BE2C (cell line): ENCODE measurements around the gene WBP1L.

Experiments
- DNase-seq: peaks from one replicate; pipeline ENCODE4 v3.0.0-alpha.2; 2020
- H3K27me3 ChIP-seq: fragments of 250-450 bp; sonication (Bioruptor Pico); 2 replicates; pipeline ENCODE4 v1.5.1; 2020; ENCODE audit warnings: mild to moderate bottlenecking
- H3K36me3 ChIP-seq: fragments of 250-450 bp; sonication (Bioruptor Pico); 2 replicates; pipeline ENCODE4 v1.5.1; 2020; ENCODE audit warnings: mild to moderate bottlenecking
- H3K4me1 ChIP-seq: fragments of 250-450 bp; sonication (Bioruptor Pico); 2 replicates; pipeline ENCODE4 v1.5.1; 2020
- H3K4me3 ChIP-seq: 2 replicates; pipeline ENCODE4 v1.5.1; 2011; ENCODE audit warnings: low read depth, low read length
- H3K9me3 ChIP-seq: fragments of 250-450 bp; sonication (Bioruptor Pico); 2 replicates; pipeline ENCODE4 v1.5.1; 2020
- TF ChIP-seq, protein P1 (sequence below): IDR thresholded peaks from 2 replicates; pipeline ENCODE4 v1.5.1; 2012; ENCODE audit warnings: mild to moderate bottlenecking, low read depth, low read length

WBP1L gene

DNA sequence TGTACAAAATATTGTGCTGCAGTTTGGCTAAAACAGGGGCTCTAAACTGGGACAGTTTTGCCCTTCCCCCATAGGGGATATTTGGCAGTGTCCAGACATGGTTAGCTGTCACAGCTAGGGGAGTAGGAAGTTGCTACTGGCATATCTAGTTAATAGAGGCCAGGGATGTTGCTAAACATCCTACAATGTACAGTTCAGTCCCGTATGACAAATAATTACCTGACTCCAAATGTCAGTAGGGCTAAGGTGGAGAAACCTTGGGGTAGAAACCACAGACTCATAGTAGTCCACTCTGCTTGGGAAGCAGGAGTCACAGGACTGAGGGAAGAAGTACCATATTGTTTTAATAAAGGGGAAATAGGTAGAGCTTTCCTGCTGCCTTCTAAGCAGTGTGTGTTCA lies 39.8 kb downstream of the WBP1L start:
- TF ChIP-seq, protein P1, sequence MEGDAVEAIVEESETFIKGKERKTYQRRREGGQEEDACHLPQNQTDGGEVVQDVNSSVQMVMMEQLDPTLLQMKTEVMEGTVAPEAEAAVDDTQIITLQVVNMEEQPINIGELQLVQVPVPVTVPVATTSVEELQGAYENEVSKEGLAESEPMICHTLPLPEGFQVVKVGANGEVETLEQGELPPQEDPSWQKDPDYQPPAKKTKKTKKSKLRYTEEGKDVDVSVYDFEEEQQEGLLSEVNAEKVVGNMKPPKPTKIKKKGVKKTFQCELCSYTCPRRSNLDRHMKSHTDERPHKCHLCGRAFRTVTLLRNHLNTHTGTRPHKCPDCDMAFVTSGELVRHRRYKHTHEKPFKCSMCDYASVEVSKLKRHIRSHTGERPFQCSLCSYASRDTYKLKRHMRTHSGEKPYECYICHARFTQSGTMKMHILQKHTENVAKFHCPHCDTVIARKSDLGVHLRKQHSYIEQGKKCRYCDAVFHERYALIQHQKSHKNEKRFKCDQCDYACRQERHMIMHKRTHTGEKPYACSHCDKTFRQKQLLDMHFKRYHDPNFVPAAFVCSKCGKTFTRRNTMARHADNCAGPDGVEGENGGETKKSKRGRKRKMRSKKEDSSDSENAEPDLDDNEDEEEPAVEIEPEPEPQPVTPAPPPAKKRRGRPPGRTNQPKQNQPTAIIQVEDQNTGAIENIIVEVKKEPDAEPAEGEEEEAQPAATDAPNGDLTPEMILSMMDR: no peak
- no peaks in the 10 kb centered on the region for H3K9me3 ChIP-seq
- H3K27me3 ChIP-seq: no peaks in the 10 kb centered on the region
- no peak overlapping the region for H3K4me3 ChIP-seq
- H3K4me1 ChIP-seq: no peaks in the 10 kb centered on the region
- H3K36me3 ChIP-seq: no peaks in the 10 kb centered on the region
- DNase-seq: no peak

DNA sequence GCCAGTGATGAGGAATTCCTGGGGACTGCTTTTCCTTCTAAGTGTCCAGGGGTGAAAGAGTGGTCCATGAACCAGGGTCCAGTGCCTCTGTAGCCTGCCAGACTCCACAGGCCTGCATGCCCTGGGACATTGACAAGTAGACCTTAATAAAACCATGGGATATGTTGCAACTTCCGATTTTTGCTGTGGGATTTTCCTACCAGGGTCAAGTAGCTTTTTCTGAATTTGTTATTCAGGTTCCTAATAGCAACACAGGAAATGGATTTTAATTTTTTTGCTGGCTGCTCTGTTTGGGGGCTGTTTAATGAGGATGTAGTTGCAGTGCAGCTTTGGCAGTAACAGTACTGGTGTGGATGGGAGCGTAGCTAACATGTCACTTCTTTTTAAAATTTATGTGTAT lies 42.1 kb downstream of the WBP1L start:
- TF ChIP-seq, protein P1: no peak
- no peak for DNase-seq

DNA sequence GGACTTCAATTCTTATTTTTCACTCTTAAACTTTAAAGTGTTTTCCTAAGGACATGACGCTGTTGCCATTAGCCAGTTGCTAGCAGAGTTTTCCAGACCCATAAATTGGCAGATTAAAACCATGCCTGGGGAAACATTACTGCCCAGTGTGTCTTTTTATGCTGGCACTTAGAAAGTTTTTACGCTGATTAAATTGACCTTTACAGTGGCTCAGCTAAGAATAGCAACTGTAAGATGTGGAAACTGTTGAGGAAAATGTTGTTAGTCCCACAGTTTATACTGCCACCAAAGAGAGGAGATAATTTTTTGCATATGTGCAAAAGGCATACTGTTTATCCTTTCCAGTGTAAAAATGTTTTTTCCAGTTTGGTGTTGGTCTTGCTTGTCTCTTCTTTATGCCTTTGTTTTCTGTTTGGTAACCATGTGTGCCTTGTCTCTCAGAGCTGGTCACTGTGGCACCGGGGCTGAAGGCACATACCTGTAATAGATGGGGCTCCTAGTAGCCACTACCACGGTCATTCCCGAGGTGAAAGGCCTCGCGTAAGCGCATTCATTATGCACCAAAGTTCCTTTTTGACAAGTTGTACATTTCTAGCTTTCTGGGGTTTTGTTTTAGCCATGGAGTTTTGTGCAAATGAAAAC lies 48.1 kb downstream of the WBP1L start:
- H3K4me3 ChIP-seq: no peak overlapping the region
- TF ChIP-seq, protein P1: no peak
- no peak for DNase-seq
- peaks cover 4% of the 10 kb centered on the region; the same call in 1 of the 2 replicates for H3K4me1 ChIP-seq
- no peaks in the 10 kb centered on the region for H3K9me3 ChIP-seq
- H3K27me3 ChIP-seq: no peaks in the 10 kb centered on the region
- H3K36me3 ChIP-seq: no peaks in the 10 kb centered on the region

More for the DNA sequence above, 42.1 kb downstream of the WBP1L start:
- no peaks in the 10 kb centered on the region for H3K36me3 ChIP-seq
- H3K27me3 ChIP-seq: no peaks in the 10 kb centered on the region
- no peak overlapping the region for H3K4me3 ChIP-seq
- no peaks in the 10 kb centered on the region for H3K9me3 ChIP-seq
- no peaks in the 10 kb centered on the region for H3K4me1 ChIP-seq

DNA sequence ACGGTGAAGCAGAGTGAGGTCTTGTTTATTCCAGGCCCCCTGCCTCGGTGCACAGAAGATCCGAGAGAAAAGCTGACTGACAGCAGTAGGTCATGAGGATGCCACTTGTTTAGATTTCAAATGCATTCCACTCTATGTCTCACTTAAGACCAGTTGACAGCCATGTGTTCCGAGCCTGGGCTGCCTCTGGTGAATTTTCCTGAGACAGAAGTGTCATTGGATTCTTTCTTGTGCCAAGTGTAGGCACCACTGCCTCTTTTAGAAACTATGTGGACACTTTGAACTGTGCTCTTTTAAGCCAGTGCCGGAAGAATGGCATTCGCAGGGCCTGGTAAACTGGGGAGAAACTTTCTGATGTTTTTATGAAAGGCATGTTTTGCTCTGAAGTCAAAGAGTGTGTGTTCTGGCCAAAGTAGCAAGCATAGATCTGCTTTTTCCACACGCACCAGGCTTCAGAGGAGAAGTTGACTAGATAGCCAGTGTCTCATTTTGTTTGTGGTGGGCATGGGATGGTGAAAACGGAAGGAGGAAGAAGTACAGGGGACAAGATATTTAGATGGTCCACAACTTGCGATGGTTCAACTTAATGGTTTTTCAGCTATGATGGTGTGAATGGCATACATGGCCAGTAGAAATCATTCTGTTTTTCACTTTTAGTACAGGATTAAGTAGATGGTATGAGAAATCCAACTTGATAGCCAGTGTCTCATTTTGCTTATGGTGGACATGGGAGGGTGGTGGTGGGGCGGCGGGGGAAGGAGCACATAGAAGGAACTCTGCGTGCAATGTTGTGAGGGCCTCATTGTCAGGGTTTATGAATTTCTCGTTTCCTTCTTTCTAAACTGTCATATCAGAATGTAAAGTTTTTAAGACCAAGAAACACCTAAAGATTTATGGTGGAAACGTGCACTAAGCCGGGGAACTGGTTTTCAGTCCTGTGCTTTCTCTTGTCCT lies 52.0 kb downstream of the WBP1L start:
- no peaks in the 10 kb centered on the region for H3K9me3 ChIP-seq
- H3K27me3 ChIP-seq: no peaks in the 10 kb centered on the region
- no peaks in the 10 kb centered on the region for H3K36me3 ChIP-seq
- H3K4me3 ChIP-seq: no peak overlapping the region
- TF ChIP-seq, protein P1: no peak
- H3K4me1 ChIP-seq: peaks cover 4% of the 10 kb centered on the region; the same call in 1 of the 2 replicates
- DNase-seq: no peak

DNA sequence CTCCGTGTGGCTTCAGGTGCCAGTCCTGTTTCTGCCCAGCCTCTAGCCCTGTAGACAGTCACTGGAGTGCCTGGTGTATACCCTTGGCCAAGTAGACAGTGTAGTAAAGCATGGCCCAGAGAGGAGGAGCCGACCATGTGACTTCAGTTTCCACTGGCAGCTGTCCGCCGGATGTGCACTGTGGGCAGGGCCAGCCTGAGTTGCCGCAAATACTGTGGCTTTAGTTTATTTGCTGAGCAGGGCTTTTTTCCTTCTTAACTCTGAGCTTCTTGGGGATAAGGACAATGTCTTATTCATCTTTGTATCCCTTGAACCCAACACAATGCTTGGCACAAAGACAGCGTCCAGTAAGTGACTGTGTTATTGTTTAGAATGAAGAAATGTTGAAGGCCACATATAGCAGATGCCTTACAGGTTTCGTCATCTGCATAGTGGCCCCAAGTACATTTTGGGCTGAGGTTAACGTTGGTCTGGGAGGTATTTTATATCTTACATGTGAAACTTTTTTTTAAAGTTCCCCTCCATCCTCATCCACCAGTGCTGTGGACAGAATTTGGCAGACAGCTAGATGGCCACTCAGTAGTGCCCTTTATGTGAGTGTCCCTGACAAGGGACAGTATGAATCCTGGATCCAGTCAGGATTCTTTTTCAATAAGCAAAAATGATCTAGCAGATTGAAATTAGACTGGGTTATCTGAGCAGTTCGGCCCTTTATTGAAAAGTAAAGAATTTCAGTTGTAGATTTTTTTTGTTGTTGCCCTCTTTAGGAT lies 52.8 kb downstream of the WBP1L start:
- no peaks in the 10 kb centered on the region for H3K27me3 ChIP-seq
- no peak for DNase-seq
- H3K9me3 ChIP-seq: no peaks in the 10 kb centered on the region
- peaks cover 2% of the 10 kb centered on the region; the same call in 1 of the 2 replicates for H3K4me1 ChIP-seq
- H3K4me3 ChIP-seq: no peak overlapping the region
- TF ChIP-seq, protein P1: no peak
- no peaks in the 10 kb centered on the region for H3K36me3 ChIP-seq
